ENCODE measurements around the gene PPP1R2. TPM values are rescaled to one million over a fixed set of nuclear protein-coding genes. Genes with fewer than 3 reads are reported as not detected.

The PPP1R2 gene
- total and polyA plus RNA-seq, 2 donors (not counting 3 experiments of a cell fraction or from before 2014, with no cell fraction given) = 19.9 to 37.3 TPM

DNA sequence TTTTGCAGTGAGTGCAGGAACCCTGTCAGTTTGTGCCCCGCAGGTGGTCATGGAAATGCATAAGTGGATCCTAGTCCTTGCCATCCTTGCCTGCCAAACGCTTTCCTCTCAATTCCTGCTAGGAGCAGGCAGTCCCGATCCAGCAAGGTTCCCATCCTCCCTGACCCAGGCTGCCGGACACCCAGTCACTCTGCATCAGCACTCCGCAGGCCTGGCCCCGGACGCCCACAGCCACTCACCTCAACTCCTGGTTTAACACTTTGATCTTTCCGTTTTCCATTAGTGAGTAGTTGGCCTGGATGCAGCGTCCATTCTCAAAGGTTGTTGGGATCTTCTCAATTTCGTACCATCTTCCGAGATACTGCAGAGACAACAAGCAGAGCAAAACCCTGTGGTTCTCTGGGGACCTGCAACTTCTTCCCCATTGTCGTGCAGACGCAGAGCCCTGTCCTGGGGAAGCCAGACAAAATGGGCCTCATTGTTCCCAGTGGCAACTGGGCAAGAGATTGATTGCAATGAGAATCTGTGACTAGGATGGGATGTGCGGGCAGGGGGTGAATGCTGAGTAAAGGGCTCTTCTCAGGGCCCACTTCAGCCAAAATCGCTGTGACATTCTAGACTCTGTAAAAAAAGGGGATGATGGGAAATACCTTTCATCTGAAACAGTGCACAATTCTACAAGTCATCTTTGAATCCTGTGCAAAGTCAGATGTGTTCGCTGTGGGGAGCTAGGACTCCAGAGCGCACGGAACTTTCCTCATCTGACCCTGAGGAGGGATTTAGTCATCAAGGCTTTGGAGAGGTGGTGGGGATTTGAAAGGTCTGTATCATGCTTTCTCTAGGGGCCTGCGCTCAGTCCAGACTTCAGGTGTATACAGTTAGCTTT is 30.7 kb upstream of the PPP1R2 start:
- POLR2A ChIA-PET = no interaction called here
- Histone ChIP-seq H3K79me2 (ENCODE audit: control insufficient read depth, insufficient read depth, low read length) (no peaks in the 10 kb centered on the region), H3K36me3 (ENCODE audit: control insufficient read depth in 2 of 2, extremely low read depth in 1 of 2, insufficient read depth in 2 of 2, low read length in 2 of 2) (no peaks in the 10 kb centered on the region), H3K4me1 (ENCODE audit: control insufficient read depth, extremely low read depth, insufficient read depth, low read length) (no peaks in the 10 kb centered on the region), H3K27ac (ENCODE audit: insufficient read depth, low read depth, low read length) (no peak overlapping the region), H3K27me3 (ENCODE audit: control insufficient read depth in 2 of 2, insufficient read depth in 2 of 2, low read length in 2 of 2) (peaks cover 0 to 10% of the 10 kb centered on the region in 2 experiments), H3K4me3 (replicated peaks in 1 of 3; ENCODE audit: insufficient read depth in 1 of 3, low read depth in 1 of 3, low read length in 3 of 3) (no peak overlapping the region), H3K4me2 (ENCODE audit: insufficient read depth, low read length) (no peak overlapping the region), H3K9me3 (replicated peaks; ENCODE audit: control insufficient read depth, insufficient read depth, low read length) (no peaks in the 10 kb centered on the region), H3K9ac (replicated peaks; ENCODE audit: extremely low read depth, insufficient read depth, low read length) (no peak overlapping the region), H2AFZ (ENCODE audit: low read depth, low read length) (no peak overlapping the region), H4K20me1 (replicated peaks; ENCODE audit: control insufficient read depth, extremely low read depth, insufficient read depth, low read length) (no peaks in the 10 kb centered on the region), H3K9me1 (replicated peaks; ENCODE audit: control insufficient read depth, extremely low read depth, insufficient read depth, low read length) (no peaks in the 10 kb centered on the region)
- FAIRE-seq = no peak
- dilution Hi-C loops (cut with MboI; ENCODE audit: extremely low pct_ligation_motif_present, low sequenced_read_pairs) (no loop called here), intact Hi-C loops (cut with micrococcal nuclease) (no loop called here)
- TF ChIP-seq GATA2 (IDR thresholded peaks at IDR 0.05; ENCODE audit: insufficient read depth, insufficient read length, low read depth, low read length) = no peak
- TF ChIP-seq EZH2 (IDR thresholded peaks at IDR 0.05; ENCODE audit: borderline replicate concordance, low read depth, low read length, severe bottlenecking) = no peak
- TF ChIP-seq, protein P1, sequence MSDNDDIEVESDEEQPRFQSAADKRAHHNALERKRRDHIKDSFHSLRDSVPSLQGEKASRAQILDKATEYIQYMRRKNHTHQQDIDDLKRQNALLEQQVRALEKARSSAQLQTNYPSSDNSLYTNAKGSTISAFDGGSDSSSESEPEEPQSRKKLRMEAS (IDR thresholded peaks at IDR 0.05; ENCODE audit: insufficient read depth, insufficient read length) = no peak
- TF ChIP-seq, protein P2, sequence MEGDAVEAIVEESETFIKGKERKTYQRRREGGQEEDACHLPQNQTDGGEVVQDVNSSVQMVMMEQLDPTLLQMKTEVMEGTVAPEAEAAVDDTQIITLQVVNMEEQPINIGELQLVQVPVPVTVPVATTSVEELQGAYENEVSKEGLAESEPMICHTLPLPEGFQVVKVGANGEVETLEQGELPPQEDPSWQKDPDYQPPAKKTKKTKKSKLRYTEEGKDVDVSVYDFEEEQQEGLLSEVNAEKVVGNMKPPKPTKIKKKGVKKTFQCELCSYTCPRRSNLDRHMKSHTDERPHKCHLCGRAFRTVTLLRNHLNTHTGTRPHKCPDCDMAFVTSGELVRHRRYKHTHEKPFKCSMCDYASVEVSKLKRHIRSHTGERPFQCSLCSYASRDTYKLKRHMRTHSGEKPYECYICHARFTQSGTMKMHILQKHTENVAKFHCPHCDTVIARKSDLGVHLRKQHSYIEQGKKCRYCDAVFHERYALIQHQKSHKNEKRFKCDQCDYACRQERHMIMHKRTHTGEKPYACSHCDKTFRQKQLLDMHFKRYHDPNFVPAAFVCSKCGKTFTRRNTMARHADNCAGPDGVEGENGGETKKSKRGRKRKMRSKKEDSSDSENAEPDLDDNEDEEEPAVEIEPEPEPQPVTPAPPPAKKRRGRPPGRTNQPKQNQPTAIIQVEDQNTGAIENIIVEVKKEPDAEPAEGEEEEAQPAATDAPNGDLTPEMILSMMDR (IDR thresholded peaks at IDR 0.05; ENCODE audit: extremely low read depth in 1 of 2, insufficient read depth in 1 of 2, low read depth in 1 of 2, low read length in 2 of 2) = no peak
- no peak for TF ChIP-seq POLR2AphosphoS5 (IDR thresholded peaks at IDR 0.05; ENCODE audit: insufficient read depth, low read depth, low read length)
- no peak for TF ChIP-seq MYC (IDR thresholded peaks at IDR 0.05; ENCODE audit: low read depth, low read length)
- no peak for TF ChIP-seq POLR2A (IDR thresholded peaks at IDR 0.05; ENCODE audit: low read depth, low read length)
- TF ChIP-seq FOS (IDR thresholded peaks at IDR 0.05; ENCODE audit: borderline replicate concordance, insufficient read depth, low read length) = no peak
- no peak for TF ChIP-seq JUN (IDR thresholded peaks at IDR 0.05; ENCODE audit: borderline replicate concordance, insufficient read depth, insufficient read length, low read depth)
- no peak for DNase-seq (ENCODE audit: low read depth, low spot score)
- CTCF ChIA-PET = no interaction called here
- no TSS peak for BruUV-seq (replicated peaks)
